ENCODE results near the gene SLC26A1.

The SLC26A1 gene

GRCh38 chr4:955161-955921, 37.9 kb downstream of the SLC26A1 start:
- H3K27me3 ChIP-seq (ENCODE audit: insufficient read depth, low read length): no peaks in the 10 kb centered on the region
- H3K36me3 ChIP-seq (ENCODE audit: insufficient read depth, low read depth, low read length): no peaks in the 10 kb centered on the region

GRCh38 chr4:954211-955020, 38.8 kb downstream of the SLC26A1 start:
- Histone ChIP-seq H3K4me1 (ENCODE audit: insufficient read depth, low read length) (no peaks in the 10 kb centered on the region), H3K27me3 (ENCODE audit: insufficient read depth, low read length) (no peaks in the 10 kb centered on the region), H3K9ac (ENCODE audit: low read depth, low read length) (no peak overlapping the region), H3K27ac (ENCODE audit: low read length) (no peak overlapping the region), H3K4me3 (ENCODE audit: low read length) (no peak overlapping the region), H3K36me3 (ENCODE audit: insufficient read depth, low read depth, low read length) (no peaks in the 10 kb centered on the region), H3K9me3 (ENCODE audit: insufficient read depth, low read depth, low read length) (no peaks in the 10 kb centered on the region)

More at GRCh38 chr4:955161-955921, 37.9 kb downstream of the SLC26A1 start:
- Histone ChIP-seq H3K4me3 (ENCODE audit: low read length) (no peak overlapping the region), H3K9ac (ENCODE audit: low read depth, low read length) (no peak overlapping the region), H3K9me3 (ENCODE audit: insufficient read depth, low read depth, low read length) (no peaks in the 10 kb centered on the region), H3K27ac (ENCODE audit: low read length) (no peak overlapping the region), H3K4me1 (ENCODE audit: insufficient read depth, low read length) (no peaks in the 10 kb centered on the region)

- H3K27me3 ChIP-seq (ENCODE audit: insufficient read depth, low read length): no peaks in the 10 kb centered on the region
- H3K9me3 ChIP-seq (ENCODE audit: insufficient read depth, low read depth, low read length): no peaks in the 10 kb centered on the region
- no peaks in the 10 kb centered on the region for H3K4me1 ChIP-seq (ENCODE audit: insufficient read depth, low read length)
- H3K27ac ChIP-seq (ENCODE audit: low read length): no peak overlapping the region
- no peak overlapping the region for H3K9ac ChIP-seq (ENCODE audit: low read depth, low read length)
- H3K4me3 ChIP-seq (ENCODE audit: low read length): no peak overlapping the region
- no peaks in the 10 kb centered on the region for H3K36me3 ChIP-seq (ENCODE audit: insufficient read depth, low read depth, low read length)
Observed at GRCh38 chr4:953574-953915, 39.7 kb downstream of the SLC26A1 start.

GRCh38 chr4:952881-953573, 40.2 kb downstream of the SLC26A1 start:
- Histone ChIP-seq H3K27ac (ENCODE audit: low read length) (no peak overlapping the region), H3K27me3 (ENCODE audit: insufficient read depth, low read length) (no peaks in the 10 kb centered on the region), H3K9me3 (ENCODE audit: insufficient read depth, low read depth, low read length) (no peaks in the 10 kb centered on the region), H3K36me3 (ENCODE audit: insufficient read depth, low read depth, low read length) (no peaks in the 10 kb centered on the region), H3K4me3 (ENCODE audit: low read length) (no peak overlapping the region), H3K4me1 (ENCODE audit: insufficient read depth, low read length) (no peaks in the 10 kb centered on the region), H3K9ac (ENCODE audit: low read depth, low read length) (no peak overlapping the region)

- no peak overlapping the region for H3K9ac ChIP-seq (ENCODE audit: low read depth, low read length)
- H3K27ac ChIP-seq (ENCODE audit: low read length): no peak overlapping the region
Observed at GRCh38 chr4:951594-952468, 41.4 kb downstream of the SLC26A1 start.

GRCh38 chr4:951186-951585, 42.0 kb downstream of the SLC26A1 start:
- Histone ChIP-seq H3K27ac (ENCODE audit: low read length) (no peak overlapping the region), H3K9ac (ENCODE audit: low read depth, low read length) (no peak overlapping the region), H3K4me1 (ENCODE audit: insufficient read depth, low read length) (no peaks in the 10 kb centered on the region), H3K9me3 (ENCODE audit: insufficient read depth, low read depth, low read length) (no peaks in the 10 kb centered on the region), H3K36me3 (ENCODE audit: insufficient read depth, low read depth, low read length) (no peaks in the 10 kb centered on the region), H3K27me3 (ENCODE audit: insufficient read depth, low read length) (peaks cover 4% of the 10 kb centered on the region; the same call in 1 of the 2 replicates), H3K4me3 (ENCODE audit: low read length) (no peak overlapping the region)

More at GRCh38 chr4:951594-952468, 41.4 kb downstream of the SLC26A1 start:
- Histone ChIP-seq H3K36me3 (ENCODE audit: insufficient read depth, low read depth, low read length) (no peaks in the 10 kb centered on the region), H3K4me3 (ENCODE audit: low read length) (no peak overlapping the region), H3K27me3 (ENCODE audit: insufficient read depth, low read length) (no peaks in the 10 kb centered on the region), H3K9me3 (ENCODE audit: insufficient read depth, low read depth, low read length) (no peaks in the 10 kb centered on the region), H3K4me1 (ENCODE audit: insufficient read depth, low read length) (no peaks in the 10 kb centered on the region)

GRCh38 chr4:950136-951020, 42.8 kb downstream of the SLC26A1 start:
- no peak overlapping the region for H3K27ac ChIP-seq (ENCODE audit: low read length)
- H3K9me3 ChIP-seq (ENCODE audit: insufficient read depth, low read depth, low read length): no peaks in the 10 kb centered on the region
- H3K27me3 ChIP-seq (ENCODE audit: insufficient read depth, low read length): peaks cover 12% of the 10 kb centered on the region; the same call in 1 of the 2 replicates
- H3K4me3 ChIP-seq (ENCODE audit: low read length): no peak overlapping the region
- H3K9ac ChIP-seq (ENCODE audit: low read depth, low read length): no peak overlapping the region
- peaks cover 4% of the 10 kb centered on the region for H3K4me1 ChIP-seq (ENCODE audit: insufficient read depth, low read length)
- no peaks in the 10 kb centered on the region for H3K36me3 ChIP-seq (ENCODE audit: insufficient read depth, low read depth, low read length)

GRCh38 chr4:949656-950055, 43.5 kb downstream of the SLC26A1 start:
- Histone ChIP-seq H3K9ac (ENCODE audit: low read depth, low read length) (no peak overlapping the region), H3K9me3 (ENCODE audit: insufficient read depth, low read depth, low read length) (no peaks in the 10 kb centered on the region), H3K27ac (ENCODE audit: low read length) (no peak overlapping the region), H3K4me3 (ENCODE audit: low read length) (no peak overlapping the region), H3K4me1 (ENCODE audit: insufficient read depth, low read length) (peaks cover 6% of the 10 kb centered on the region), H3K27me3 (ENCODE audit: insufficient read depth, low read length) (peaks cover 19% of the 10 kb centered on the region), H3K36me3 (ENCODE audit: insufficient read depth, low read depth, low read length) (no peaks in the 10 kb centered on the region)

GRCh38 chr4:948936-949300, 44.3 kb downstream of the SLC26A1 start:
- Histone ChIP-seq H3K4me1 (ENCODE audit: insufficient read depth, low read length) (peaks cover 6% of the 10 kb centered on the region), H3K36me3 (ENCODE audit: insufficient read depth, low read depth, low read length) (no peaks in the 10 kb centered on the region), H3K4me3 (ENCODE audit: low read length) (no peak overlapping the region), H3K27me3 (ENCODE audit: insufficient read depth, low read length) (peaks cover 25% of the 10 kb centered on the region), H3K27ac (ENCODE audit: low read length) (no peak overlapping the region), H3K9ac (ENCODE audit: low read depth, low read length) (no peak overlapping the region), H3K9me3 (ENCODE audit: insufficient read depth, low read depth, low read length) (no peaks in the 10 kb centered on the region)

GRCh38 chr4:948101-948935, 44.9 kb downstream of the SLC26A1 start:
- Histone ChIP-seq H3K27me3 (ENCODE audit: insufficient read depth, low read length) (peaks cover 25% of the 10 kb centered on the region), H3K27ac (ENCODE audit: low read length) (no peak overlapping the region), H3K9me3 (ENCODE audit: insufficient read depth, low read depth, low read length) (no peaks in the 10 kb centered on the region), H3K4me3 (ENCODE audit: low read length) (no peak overlapping the region), H3K4me1 (ENCODE audit: insufficient read depth, low read length) (peaks cover 6% of the 10 kb centered on the region), H3K9ac (ENCODE audit: low read depth, low read length) (no peak overlapping the region), H3K36me3 (ENCODE audit: insufficient read depth, low read depth, low read length) (no peaks in the 10 kb centered on the region)

All from iPS-20b (cell line).